K562 (cell line): Measurements from ENCODE around the gene LASP1. TPM values are rescaled to one million over a fixed set of nuclear protein-coding genes. Genes with fewer than 3 reads are reported as not detected.

Experiments used
- ATAC-seq: fragments of 200-7000 bp; cut with Tn5 transposase; 3 replicates; pipeline ENCODE4 v1.9.1; 2020; ENCODE audit warnings: moderate library complexity
- BruUV-seq: library from RNA; stranded (reverse); fragments of 400-500 nt; replicated peaks from 2 replicates; lab custom pipeline; 2021; lab: Mats Ljungman, UMichigan
- CTCF ChIA-PET: fragments of 300-600 bp; formaldehyde crosslinking; extraction: SDS; loops from one replicate; lab custom pipeline; 2021; ENCODE audit warnings: low intra/inter-chr PET ratio; lab: Yijun Ruan, JAX
- POLR2A ChIA-PET: fragments of 300-600, 350-650 bp; sonication (Branson Sonifier 250); formaldehyde crosslinking; extraction: SDS; loops from one replicate; lab custom pipeline; 2021; ENCODE audit warnings: antibody characterized with exemption, inconsistent platforms; lab: Yijun Ruan, JAX
- DNase-seq, 4 experiments: peaks; one replicate each; pipeline versions ENCODE4 v3.0.0 to v3.0.0-alpha.2; 2011 to 2018; ENCODE audit warnings: low spot score in 3 of 4, mixed read lengths in 3 of 4; ENCODE audit errors: extremely low read depth in 1 of 4
- FAIRE-seq: peaks from 2 replicates; lab custom pipeline; 2011; peaks lifted over from hg19 to GRCh38; lab: Jason Lieb, UNC
- H2AFZ ChIP-seq: 2 replicates; pipeline ENCODE4 v1.6.0; 2011; ENCODE audit warnings: low read depth, low read length, control low read depth, inconsistent platforms
- H3K27ac ChIP-seq: fragments of 200-600 bp; 3 replicates; pipeline ENCODE4 v1.8.0; 2011; ENCODE audit warnings: low read depth, mild to moderate bottlenecking, control low read depth, inconsistent platforms, low read length, moderate library complexity, mixed read lengths; ENCODE audit errors: extremely low read depth
- H3K27me3 ChIP-seq, 2 experiments: fragments of 300-600 bp in 1 of 2; 2 replicates in 1 of 2; 3 replicates in 1 of 2; pipeline versions ENCODE4 v1.6.0 to v1.8.0; 2011; ENCODE audit warnings: inconsistent platforms in 2 of 2, low read length in 2 of 2, mild to moderate bottlenecking in 1 of 2, mixed read lengths in 1 of 2, moderate library complexity in 1 of 2; ENCODE audit not compliant: control insufficient read depth in 2 of 2, insufficient read depth in 2 of 2
- H3K36me3 ChIP-seq: fragments of 300-600 bp; 3 replicates; pipeline ENCODE4 v1.8.0; 2011; ENCODE audit warnings: mild to moderate bottlenecking, low read length, inconsistent platforms; ENCODE audit not compliant: control insufficient read depth, insufficient read depth
- H3K4me1 ChIP-seq, 2 experiments: fragments of 200-600 bp in 1 of 2; replicated peaks in 1 of 2; 2 replicates in 1 of 2; 3 replicates in 1 of 2; pipeline versions ENCODE4 v1.5.1 to v1.8.0; 2011; ENCODE audit warnings: inconsistent platforms in 2 of 2, low read length in 2 of 2, mild to moderate bottlenecking in 1 of 2, mixed read lengths in 1 of 2, moderate library complexity in 1 of 2; ENCODE audit not compliant: control insufficient read depth in 2 of 2, insufficient read depth in 2 of 2
- H3K4me2 ChIP-seq: 2 replicates; pipeline ENCODE4 v1.6.1; 2011; ENCODE audit warnings: low read length, control low read depth, inconsistent platforms, mixed read lengths; ENCODE audit not compliant: insufficient read depth
- H3K4me3 ChIP-seq: fragments of 200-600 bp; sonication (generic), shearing (Covaris generic); 2 replicates; pipeline ENCODE4 v1.5.1; 2016; ENCODE audit warnings: control low read depth, inconsistent platforms
- H3K79me2 ChIP-seq: fragments of 200-600 bp; 3 replicates; pipeline ENCODE4 v1.8.0; 2011; ENCODE audit warnings: low read length, inconsistent platforms; ENCODE audit not compliant: control insufficient read depth, insufficient read depth
- H3K9ac ChIP-seq, 2 experiments: 2 replicates each; pipeline versions ENCODE4 v1.6.0 to v1.6.1; 2011; ENCODE audit warnings: low read depth in 2 of 2, low read length in 2 of 2, control low read depth in 1 of 2, inconsistent platforms in 1 of 2, mild to moderate bottlenecking in 1 of 2, mixed read lengths in 1 of 2; ENCODE audit not compliant: insufficient read depth in 1 of 2
- H3K9me1 ChIP-seq: one replicate; pipeline ENCODE4 v1.6.0; 2011; ENCODE audit warnings: inconsistent platforms, mild to moderate bottlenecking, low read length, moderate library complexity; ENCODE audit not compliant: control insufficient read depth, insufficient read depth
- H3K9me3 ChIP-seq: replicated peaks from 2 replicates; pipeline ENCODE4 v1.5.1; 2011; ENCODE audit warnings: low read depth, low read length, inconsistent platforms; ENCODE audit not compliant: control insufficient read depth, insufficient read depth
- H4K20me1 ChIP-seq: replicated peaks from 2 replicates; pipeline ENCODE4 v1.6.1; 2011; ENCODE audit warnings: low read length, inconsistent platforms, mixed read lengths; ENCODE audit not compliant: control insufficient read depth, insufficient read depth
- FOSL1 ChIP-seq: fragments of 200-800 bp; sonication (Bioruptor generic); conservative IDR thresholded peaks from 2 replicates; pipeline ENCODE4 v1.6.1; 2016; ENCODE audit warnings: missing genetic modification characterization, missing compliant biosample characterization
- HDGF ChIP-seq: fragments of 450-650 bp; IDR thresholded peaks from 2 replicates; pipeline ENCODE4 v1.6.1; 2016
- KAT8 ChIP-seq: fragments of 450-650 bp; IDR thresholded peaks from 2 replicates; pipeline ENCODE4 v1.6.1; 2016; ENCODE audit warnings: low read depth, mild to moderate bottlenecking
- NCOA4 ChIP-seq: fragments of 450-650 bp; IDR thresholded peaks from 2 replicates; pipeline ENCODE4 v1.6.1; 2018; ENCODE audit warnings: mild to moderate bottlenecking; ENCODE audit not compliant: partially characterized antibody
- NUFIP1 ChIP-seq: fragments of 450-650 bp; IDR thresholded peaks from 2 replicates; pipeline ENCODE4 v1.6.1; 2018; ENCODE audit not compliant: partially characterized antibody
- RBM25 ChIP-seq: fragments of 200-400 bp; formaldehyde crosslinking; IDR thresholded peaks from 2 replicates; pipeline ENCODE4 v1.6.1; 2018; ENCODE audit warnings: low read length, low read depth, moderate library complexity; ENCODE audit not compliant: severe bottlenecking
- SPI1 ChIP-seq: IDR thresholded peaks from 2 replicates; pipeline ENCODE4 v1.6.1; 2011; ENCODE audit warnings: low read depth, low read length, control low read depth, borderline replicate concordance
- SRSF7 ChIP-seq: fragments of 200-400 bp; formaldehyde crosslinking; optimal IDR thresholded peaks from 2 replicates; pipeline ENCODE3; 2017; ENCODE audit warnings: mild to moderate bottlenecking, low read depth, low read length
- TARDBP ChIP-seq: fragments of 450-650 bp; IDR thresholded peaks from 2 replicates; pipeline ENCODE4 v1.6.1; 2016
- TCF3 ChIP-seq: sonication (generic); formaldehyde crosslinking; IDR thresholded peaks from 2 replicates; pipeline ENCODE4 v1.4.0; 2020; ENCODE audit warnings: mild to moderate bottlenecking, missing genetic modification reagents
- TFAM ChIP-seq: fragments of 250-450 bp; sonication (Bioruptor Pico); conservative IDR thresholded peaks from 2 replicates; pipeline ENCODE4 v1.5.0; 2021; ENCODE audit warnings: mild to moderate bottlenecking, moderate library complexity
- THAP12 ChIP-seq: fragments of 250-450 bp; sonication (Bioruptor Pico); IDR thresholded peaks from 2 replicates; pipeline ENCODE4 v1.9.0; 2021; ENCODE audit warnings: mild to moderate bottlenecking, inconsistent platforms
- U2AF2 ChIP-seq: fragments of 200-400 bp; formaldehyde crosslinking; optimal IDR thresholded peaks from 2 replicates; pipeline ENCODE3; 2017; ENCODE audit warnings: low read depth, mild to moderate bottlenecking, low read length
- ZBTB43 ChIP-seq: sonication (generic); formaldehyde crosslinking; IDR thresholded peaks from 2 replicates; pipeline ENCODE4 v1.8.0; 2023; ENCODE audit warnings: mild to moderate bottlenecking, missing genetic modification reagents
- ZNF133 ChIP-seq: fragments of 250-450 bp; sonication (Bioruptor Pico); IDR thresholded peaks from 2 replicates; pipeline ENCODE4 v1.4.0; 2020; ENCODE audit warnings: mild to moderate bottlenecking
- ZNF583 ChIP-seq: fragments of 250-450 bp; sonication (Bioruptor Pico); IDR thresholded peaks from 2 replicates; pipeline ENCODE4 v1.4.0; 2020
- ZNF695 ChIP-seq: fragments of 450-650 bp; formaldehyde crosslinking; IDR thresholded peaks from 2 replicates; pipeline ENCODE4 v1.4.0; 2020; ENCODE audit warnings: mild to moderate bottlenecking, moderate library complexity
- ZNF79 ChIP-seq: fragments of 250-450 bp; sonication (Bioruptor Pico); IDR thresholded peaks from 2 replicates; pipeline ENCODE4 v1.4.0; 2020; ENCODE audit warnings: low read depth, mild to moderate bottlenecking, moderate library complexity
- WGBS: fragments of 100-300 bp; shearing (Covaris generic); methylation state at CpG from one replicate; pipeline ENCODE4 v1.1.6; 2016; ENCODE audit warnings: low coverage, mixed read lengths; ENCODE audit not compliant: insufficient coverage; ENCODE audit errors: missing lambda C conversion rate; 5-methylcytosine and 5-hydroxymethylcytosine counted together
- in situ Hi-C: fragments of 300-500 bp; cut with MboI; formaldehyde crosslinking; loops from 4 replicates; pipeline ENCODE4 v1.15.0; 2018; ENCODE audit warnings: inconsistent platforms, mixed read lengths
- intact Hi-C: fragments of 100-400 bp; cut with micrococcal nuclease; formaldehyde crosslinking; loops from 2 replicates; pipeline ENCODE4 v1.14.2; 2022
- polyA plus RNA-seq, 8 experiments: library from polyadenylated mRNA; depleted of rRNA in 4 of 8; stranded (reverse) in 5 of 8; unstranded in 3 of 8; fragments of >200 nt; fragmentation: Nextera tagmentation in 2 of 8; fragmentation: Illumina TruSeq in 1 of 8; extraction: Ambion mirVana in 2 of 8; extraction: Trizol in 1 of 8; gene quantifications; 2 replicates each; pipeline versions ENCODE4 v1.2.1 to v1.2.3, GENCODE V29; 2011 to 2014; ENCODE audit warnings: inconsistent platforms in 1 of 8, missing spikeins in 1 of 8
- total RNA-seq, 7 experiments: library from RNA; depleted of rRNA in 6 of 7; stranded (reverse); fragments of >200 nt in 6 of 7; fragmentation: Illumina TruSeq in 2 of 7; extraction: Trizol in 2 of 7; gene quantifications; 2 replicates each; pipeline versions ENCODE4 v1.2.1 to v1.2.3, GENCODE V29; 2011 to 2021; ENCODE audit warnings: low replicate concordance in 1 of 7

LASP1 gene
- total and polyA plus RNA-seq, 9 of the 15 experiments (the other 6 are each of a cell fraction or from before 2014, with no cell fraction given), result 23.0 to 125 (median 55.3) TPM

DNA sequence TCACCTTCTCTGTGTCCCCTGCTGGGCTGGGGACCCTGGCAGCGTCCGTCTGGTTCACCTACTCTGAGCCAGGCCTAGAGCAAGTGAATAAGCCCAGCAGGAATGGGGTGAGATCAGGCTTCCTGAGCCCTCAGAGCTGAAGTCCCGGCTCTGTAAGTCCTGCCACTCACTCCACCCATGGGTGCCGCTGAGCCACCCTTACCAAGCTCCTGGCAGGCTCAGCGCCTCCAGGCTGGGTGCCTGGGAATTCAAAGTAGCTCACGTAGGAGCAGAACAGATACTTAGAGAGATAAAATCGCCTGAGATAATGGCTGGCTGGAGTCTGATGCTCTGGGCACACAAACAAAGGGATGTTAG is 45.8 kb downstream of the LASP1 start:
- CTCF ChIA-PET, result no interaction called here
- no peak for FAIRE-seq
- no TSS peak for BruUV-seq

More for the DNA sequence above, 45.8 kb downstream of the LASP1 start:
- Histone ChIP-seq H3K9me1 (no peaks in the 10 kb centered on the region), H3K4me1 (peaks cover 0 to 14% of the 10 kb centered on the region in 2 experiments; a peak in 1 of 5 replicates), H2AFZ (no peak overlapping the region), H3K27me3 (no peaks in the 10 kb centered on the region), H3K4me3 (no peak overlapping the region), H3K36me3 (peaks cover 87% of the 10 kb centered on the region; the same call in 1 of the 3 replicates), H4K20me1 (peaks cover 5% of the 10 kb centered on the region; the same call in 1 of the 2 replicates), H3K9ac (no peak overlapping the region), H3K4me2 (no peak overlapping the region), H3K79me2 (no peaks in the 10 kb centered on the region), H3K27ac (no peak overlapping the region), H3K9me3 (no peaks in the 10 kb centered on the region)
- in situ Hi-C loops (no loop called here), intact Hi-C loops (no loop called here)
- WGBS, result 78% methylated on average over 7 of the region's 7 CpGs
- ATAC-seq (no peak), DNase-seq (no peak)
- POLR2A ChIA-PET, result interaction anchor here (2.2 kb wide), 1 partner anchor 9 kb away, joined by 8 read pairs; no protein-coding TSS in a partner anchor
- no peak for TF ChIP-seq TARDBP
- no peak for TF ChIP-seq RBM25
- TF ChIP-seq ZNF133 (CRISPR knock-in tag), result no peak
- no peak for TF ChIP-seq FOSL1 (tag)
- TF ChIP-seq KAT8, result no peak
- no peak for TF ChIP-seq THAP12 (CRISPR knock-in tag)
- TF ChIP-seq ZBTB43 (CRISPR knock-in tag), result no peak
- no peak for TF ChIP-seq NCOA4
- no peak for TF ChIP-seq TFAM (CRISPR knock-in tag)
- no peak for TF ChIP-seq TCF3
- no peak for TF ChIP-seq ZNF583
- no peak for TF ChIP-seq NUFIP1
- TF ChIP-seq ZNF695 (CRISPR knock-in tag), result no peak
- TF ChIP-seq SPI1, result no peak
- TF ChIP-seq HDGF, result no peak
- no peak for TF ChIP-seq U2AF2
- TF ChIP-seq ZNF79 (CRISPR knock-in tag), result no peak
- TF ChIP-seq SRSF7, result no peak
